Stimulated activated CD8-positive, alpha-beta memory T cell treated with anti-CD3 and anti-CD28 coated beads, Interleukin-2, amount 100 ng/mL, for 1 hour (primary cell): ENCODE results near the gene ELP1.
"Not testable (repeated sequence)": the region's sequence is repeated elsewhere in the genome, so short reads cannot be mapped to it uniquely, and the experiment has no call there.

Experiments
- DNase-seq, 2 donors: peaks; one replicate each; pipeline ENCODE4 v3.0.0-alpha.2; 2020; ENCODE audit warnings: low read depth in 2 of 2

ELP1 gene

GRCh38 chr9:108933718-108934322 is at the start of gene ELP1:
Gene ELP1 (minus strand): TSS chr9:108934124. CDS start chr9:108931146, 2,978 bp downstream.
- peak; percentile 84 to 86 for DNase-seq

- no peak for DNase-seq
These were observed 47.0 kb upstream of the ELP1 start for GRCh38 chr9:108980893-108981292.

- DNase-seq = no peak
These were observed 44.3 kb upstream of the ELP1 start for GRCh38 chr9:108978205-108978604.

GRCh38 chr9:108973895-108974294 is 40.0 kb upstream of the ELP1 start:
- DNase-seq = no peak

- DNase-seq = no peak
These were observed 38.8 kb upstream of the ELP1 start for GRCh38 chr9:108972626-108973209.

GRCh38 chr9:108972186-108972585 is 38.3 kb upstream of the ELP1 start:
- DNase-seq = no peak

- not testable (repeated sequence) for DNase-seq
These were observed 37.5 kb upstream of the ELP1 start for GRCh38 chr9:108971392-108971791.

- DNase-seq = no peak
These were observed 34.0 kb upstream of the ELP1 start for GRCh38 chr9:108967916-108968315.

GRCh38 chr9:108963459-108964143 is 29.7 kb upstream of the ELP1 start:
- DNase-seq = no peak

GRCh38 chr9:108961151-108961550 is 27.2 kb upstream of the ELP1 start:
- no peak for DNase-seq

- DNase-seq = no peak
These were observed 26.4 kb upstream of the ELP1 start for GRCh38 chr9:108960331-108960730.

GRCh38 chr9:108956631-108957026 is 22.7 kb upstream of the ELP1 start:
- no peak for DNase-seq

GRCh38 chr9:108956022-108956630 is 22.2 kb upstream of the ELP1 start:
- no peak for DNase-seq

- no peak for DNase-seq
These were observed 20.2 kb upstream of the ELP1 start for GRCh38 chr9:108953983-108954574.

- DNase-seq = no peak
These were observed 17.7 kb upstream of the ELP1 start for GRCh38 chr9:108951578-108951977.

- no peak for DNase-seq
These were observed 16.2 kb upstream of the ELP1 start for GRCh38 chr9:108950168-108950567.

GRCh38 chr9:108939975-108940374 is 6.1 kb upstream of the ELP1 start:
- DNase-seq = no peak

- no peak for DNase-seq
These were observed 3.8 kb upstream of the ELP1 start for GRCh38 chr9:108937561-108938305.

GRCh38 chr9:108934323-108934893 is 484 bp upstream of the ELP1 start, which contains the start of gene ABITRAM:
Gene ABITRAM (plus strand): TSS chr9:108934400. CDS start chr9:108934487, 87 bp downstream.
- peak; percentile 59 to 66 for DNase-seq

GRCh38 chr9:108933231-108933717 is 650 bp downstream of the ELP1 start:
- DNase-seq = no peak

GRCh38 chr9:108928386-108928785 is 5.5 kb downstream of the ELP1 start:
- DNase-seq = no peak
